ENCODE measurements around the gene CYP2F1. TPM values are rescaled to one million over a fixed set of nuclear protein-coding genes. Genes with fewer than 3 reads are reported as not detected.

The CYP2F1 gene, protein sequence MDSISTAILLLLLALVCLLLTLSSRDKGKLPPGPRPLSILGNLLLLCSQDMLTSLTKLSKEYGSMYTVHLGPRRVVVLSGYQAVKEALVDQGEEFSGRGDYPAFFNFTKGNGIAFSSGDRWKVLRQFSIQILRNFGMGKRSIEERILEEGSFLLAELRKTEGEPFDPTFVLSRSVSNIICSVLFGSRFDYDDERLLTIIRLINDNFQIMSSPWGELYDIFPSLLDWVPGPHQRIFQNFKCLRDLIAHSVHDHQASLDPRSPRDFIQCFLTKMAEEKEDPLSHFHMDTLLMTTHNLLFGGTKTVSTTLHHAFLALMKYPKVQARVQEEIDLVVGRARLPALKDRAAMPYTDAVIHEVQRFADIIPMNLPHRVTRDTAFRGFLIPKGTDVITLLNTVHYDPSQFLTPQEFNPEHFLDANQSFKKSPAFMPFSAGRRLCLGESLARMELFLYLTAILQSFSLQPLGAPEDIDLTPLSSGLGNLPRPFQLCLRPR
- total RNA-seq (ENCODE audit: low replicate concordance) = not detected in 2 replicates

DNA sequence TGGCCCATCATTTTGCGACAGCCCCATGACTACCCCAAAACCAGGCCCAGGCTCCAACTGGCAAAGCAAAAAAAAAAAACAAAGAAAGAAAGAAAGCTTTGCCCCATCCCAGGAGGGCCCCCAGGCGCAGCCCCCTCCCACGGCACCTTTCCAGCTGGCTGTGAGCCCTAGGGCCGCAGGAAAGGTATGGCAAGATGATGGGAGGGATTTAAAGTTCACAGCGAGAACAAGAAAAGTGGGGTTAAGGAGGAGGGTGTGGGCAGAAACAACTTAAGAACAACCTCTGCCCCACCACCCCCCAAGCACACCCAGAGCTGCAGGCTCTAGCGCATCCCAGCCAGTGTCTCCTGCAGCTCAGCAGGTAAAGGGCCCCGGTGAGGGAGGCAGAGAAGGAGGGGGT is at the start of gene CYP2F1:
Gene CYP2F1, plus strand, starts transcription at position 301 of the 400 bp plus-strand sequence. CDS start 1,757 bp downstream, outside the sequence.
- DNase-seq (ENCODE audit: low read depth) = no peak
- TF ChIP-seq, protein P1, sequence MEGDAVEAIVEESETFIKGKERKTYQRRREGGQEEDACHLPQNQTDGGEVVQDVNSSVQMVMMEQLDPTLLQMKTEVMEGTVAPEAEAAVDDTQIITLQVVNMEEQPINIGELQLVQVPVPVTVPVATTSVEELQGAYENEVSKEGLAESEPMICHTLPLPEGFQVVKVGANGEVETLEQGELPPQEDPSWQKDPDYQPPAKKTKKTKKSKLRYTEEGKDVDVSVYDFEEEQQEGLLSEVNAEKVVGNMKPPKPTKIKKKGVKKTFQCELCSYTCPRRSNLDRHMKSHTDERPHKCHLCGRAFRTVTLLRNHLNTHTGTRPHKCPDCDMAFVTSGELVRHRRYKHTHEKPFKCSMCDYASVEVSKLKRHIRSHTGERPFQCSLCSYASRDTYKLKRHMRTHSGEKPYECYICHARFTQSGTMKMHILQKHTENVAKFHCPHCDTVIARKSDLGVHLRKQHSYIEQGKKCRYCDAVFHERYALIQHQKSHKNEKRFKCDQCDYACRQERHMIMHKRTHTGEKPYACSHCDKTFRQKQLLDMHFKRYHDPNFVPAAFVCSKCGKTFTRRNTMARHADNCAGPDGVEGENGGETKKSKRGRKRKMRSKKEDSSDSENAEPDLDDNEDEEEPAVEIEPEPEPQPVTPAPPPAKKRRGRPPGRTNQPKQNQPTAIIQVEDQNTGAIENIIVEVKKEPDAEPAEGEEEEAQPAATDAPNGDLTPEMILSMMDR (IDR thresholded peaks at IDR 0.05; ENCODE audit: insufficient read depth, low read length) = no peak
- no peak within 1 kb of the TSS for H3K4me3 ChIP-seq (ENCODE audit: low read depth, low read length)

DNA sequence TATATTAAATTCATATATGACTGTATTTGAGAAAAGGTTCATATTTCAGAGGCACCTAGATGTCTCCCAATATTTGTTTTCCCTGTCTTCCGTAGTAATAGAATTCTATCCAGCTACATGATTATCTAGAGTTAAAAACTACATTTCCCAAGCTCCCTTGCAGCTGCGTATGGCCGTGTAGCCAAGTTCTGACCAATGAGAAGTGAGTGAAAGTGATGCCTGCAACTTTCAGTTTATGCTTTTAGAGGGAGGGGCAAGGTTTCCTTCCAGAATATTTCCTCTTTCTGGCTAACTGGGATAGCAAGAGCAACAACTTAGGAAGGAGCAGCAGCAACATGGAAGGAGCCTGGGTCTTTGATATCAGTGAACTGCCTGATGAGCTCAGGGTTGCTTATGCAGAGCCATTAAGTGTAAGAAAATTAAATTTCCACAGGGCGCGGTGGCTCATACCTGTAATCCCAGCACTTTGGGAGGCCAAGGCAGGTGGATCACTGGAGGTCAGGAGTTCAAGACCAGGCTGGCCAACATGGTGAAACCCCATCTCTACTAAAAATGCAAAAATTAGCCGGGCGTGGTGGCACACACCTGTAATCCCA is 49.2 kb upstream of the CYP2F1 start:
- TF ChIP-seq, protein P1 (IDR thresholded peaks at IDR 0.05; ENCODE audit: insufficient read depth, low read length) = no peak
- peak; percentile 40 for DNase-seq (ENCODE audit: low read depth)
- H3K4me3 ChIP-seq (ENCODE audit: low read depth, low read length) = no peak overlapping the region

DNA sequence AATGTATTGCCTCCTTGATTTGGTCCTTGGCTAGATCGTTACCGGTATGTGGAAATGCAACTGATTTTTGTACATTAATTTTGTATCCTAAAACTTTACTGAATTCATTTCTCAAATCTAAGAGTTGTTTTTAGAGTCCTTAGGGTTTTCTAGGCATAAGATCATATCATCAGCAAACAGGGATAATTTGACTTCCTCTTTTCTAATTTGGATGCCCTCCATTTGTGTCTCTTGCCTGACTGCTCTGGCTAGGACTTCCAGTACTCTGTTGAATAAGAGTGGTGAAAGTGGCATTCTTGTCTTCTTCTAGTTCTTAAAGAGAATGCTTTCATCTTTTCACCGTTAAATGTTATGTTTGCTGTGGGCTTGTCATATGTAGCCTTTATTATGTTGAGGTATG is 37.9 kb upstream of the CYP2F1 start:
- TF ChIP-seq, protein P1 (IDR thresholded peaks at IDR 0.05; ENCODE audit: insufficient read depth, low read length) = no peak
- DNase-seq (ENCODE audit: low read depth) = no peak
- H3K4me3 ChIP-seq (ENCODE audit: low read depth, low read length) = no peak overlapping the region

DNA sequence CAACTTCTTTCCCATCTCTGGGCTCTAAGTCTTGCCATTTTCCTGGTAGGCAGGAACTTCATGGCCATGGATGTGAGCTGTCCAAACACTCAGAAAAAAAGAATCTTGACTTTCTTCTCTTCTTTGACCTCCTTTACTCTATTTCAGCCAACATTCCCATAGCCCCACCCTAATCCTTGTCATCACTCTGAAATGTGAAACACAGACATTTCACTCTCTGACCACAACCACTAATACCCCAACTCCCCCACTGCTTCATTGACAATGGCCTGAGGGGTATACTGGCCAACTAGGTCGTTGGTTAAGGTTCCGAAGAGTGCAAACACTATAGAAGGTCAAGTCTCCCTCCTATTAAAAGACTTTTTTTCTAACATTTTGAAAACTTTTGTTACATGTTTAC is 30.7 kb upstream of the CYP2F1 start:
- TF ChIP-seq, protein P1 (IDR thresholded peaks at IDR 0.05; ENCODE audit: insufficient read depth, low read length) = no peak
- no peak for DNase-seq (ENCODE audit: low read depth)

DNA sequence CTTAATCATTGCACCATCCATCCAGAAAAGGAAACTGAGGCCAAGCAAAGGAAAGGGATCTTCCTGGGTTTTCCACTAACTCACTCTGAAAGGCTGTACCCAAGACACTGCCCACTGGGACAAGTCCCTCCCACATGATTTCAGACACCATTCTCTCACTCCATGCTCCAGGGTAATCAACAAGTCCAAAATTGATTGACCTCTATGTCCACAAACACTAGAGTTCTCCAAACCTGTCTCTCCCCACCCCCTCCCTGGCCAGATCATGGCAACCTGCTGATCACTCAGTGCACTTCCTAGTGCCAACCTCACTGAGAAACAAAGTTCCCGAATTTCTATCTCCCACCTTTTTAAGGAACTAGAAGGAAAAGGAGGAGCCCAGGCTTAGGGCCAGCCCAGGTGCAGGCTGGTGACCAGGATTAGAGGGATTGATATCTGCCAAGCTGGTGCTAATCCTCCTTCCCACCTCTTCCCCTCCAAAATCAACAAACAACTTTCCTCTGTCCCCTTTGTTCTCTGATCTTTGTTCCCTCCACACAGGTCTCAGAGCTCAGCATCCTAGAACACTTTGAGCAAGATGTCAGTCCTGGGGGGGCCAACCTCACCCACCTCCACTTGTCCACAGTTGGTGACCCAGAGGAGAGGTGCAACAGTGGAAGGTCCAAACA is 28.4 kb upstream of the CYP2F1 start:
- no peak overlapping the region for H3K4me3 ChIP-seq (ENCODE audit: low read depth, low read length)
- TF ChIP-seq, protein P1 (IDR thresholded peaks at IDR 0.05; ENCODE audit: insufficient read depth, low read length) = no peak
- no peak for DNase-seq (ENCODE audit: low read depth)

More for the DNA sequence above, 30.7 kb upstream of the CYP2F1 start:
- H3K4me3 ChIP-seq (ENCODE audit: low read depth, low read length) = no peak overlapping the region

DNA sequence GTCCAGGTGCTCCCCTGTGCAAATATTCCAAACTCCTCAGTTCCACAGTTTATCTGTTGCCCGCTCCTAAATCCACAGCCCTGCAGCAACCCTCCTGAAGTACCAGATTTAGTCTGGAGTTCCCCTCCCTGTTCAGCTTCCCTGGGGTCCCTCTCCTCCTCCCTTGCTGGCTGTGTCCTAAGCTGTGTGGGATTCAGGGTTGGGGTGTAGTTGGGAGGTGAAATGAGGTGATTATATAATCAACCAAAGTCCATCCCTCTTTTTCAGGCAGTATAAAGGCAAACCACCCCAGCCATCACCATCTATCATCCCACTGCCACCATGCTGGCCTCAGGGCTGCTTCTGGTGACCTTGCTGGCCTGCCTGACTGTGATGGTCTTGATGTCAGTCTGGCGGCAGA is 26.1 kb upstream of the CYP2F1 start, which contains the start of gene CYP2A13:
Gene CYP2A13, plus strand, starts transcription at position 301 of the 400 bp plus-strand sequence. Its CDS starts 21 bp downstream, at position 322.
- H3K4me3 ChIP-seq (ENCODE audit: low read depth, low read length) = no peak within 1 kb of the TSS
- DNase-seq (ENCODE audit: low read depth) = no peak
- TF ChIP-seq, protein P1 (IDR thresholded peaks at IDR 0.05; ENCODE audit: insufficient read depth, low read length) = no peak

All from fibroblast of the aortic adventitia (primary cell).